Smooth muscle cell (in vitro differentiated cells): ENCODE measurements around the gene BRINP1. TPM values are rescaled to one million over a fixed set of nuclear protein-coding genes. Genes with fewer than 3 reads are reported as not detected.

ENCODE experiments used
- DNase-seq: peaks from one replicate; lab custom pipeline; 2025; ENCODE audit not compliant: unreplicated experiment; lab: John Stamatoyannopoulos, UW
- H2AFZ ChIP-seq: fragments of 200-600 bp; sonication (generic); 2 replicates; pipeline ENCODE4 v1.6.0; 2016; ENCODE audit warnings: antibody characterized with exemption, low read depth, mild to moderate bottlenecking
- H3F3A ChIP-seq: fragments of 200-600 bp; sonication (generic); 2 replicates; pipeline ENCODE4 v1.6.0; 2017; ENCODE audit warnings: antibody characterized with exemption, low read depth
- H3K27ac ChIP-seq: fragments of 200-600 bp; sonication (generic); 2 replicates; pipeline ENCODE4 v1.5.1; 2016; ENCODE audit warnings: low read depth, mild to moderate bottlenecking
- H3K27me3 ChIP-seq: fragments of 200-600 bp; sonication (generic); 2 replicates; pipeline ENCODE4 v1.6.1; 2016; ENCODE audit warnings: low read depth, mild to moderate bottlenecking
- H3K36me3 ChIP-seq: fragments of 200-600 bp; sonication (generic); 2 replicates; pipeline ENCODE4 v1.5.1; 2016; ENCODE audit warnings: low read depth
- H3K4me1 ChIP-seq: fragments of 200-600 bp; sonication (generic); 2 replicates; pipeline ENCODE4 v1.5.1; 2016; ENCODE audit warnings: low read depth
- H3K4me2 ChIP-seq: fragments of 200-600 bp; sonication (generic); 2 replicates; pipeline ENCODE4 v1.6.0; 2016; ENCODE audit warnings: mild to moderate bottlenecking
- H3K4me3 ChIP-seq: fragments of 200-600 bp; sonication (generic); 2 replicates; pipeline ENCODE4 v1.5.1; 2016; ENCODE audit warnings: mild to moderate bottlenecking
- H3K79me2 ChIP-seq: fragments of 200-600 bp; sonication (generic); 2 replicates; pipeline ENCODE4 v1.6.0; 2016; ENCODE audit warnings: low read depth, mild to moderate bottlenecking
- H3K9ac ChIP-seq: fragments of 200-600 bp; sonication (generic); 2 replicates; pipeline ENCODE4 v1.6.0; 2016; ENCODE audit warnings: low read depth
- H3K9me3 ChIP-seq: fragments of 200-600 bp; sonication (generic); replicated peaks from 2 replicates; pipeline ENCODE4 v1.5.1; 2016; ENCODE audit warnings: low read depth
- H4K20me1 ChIP-seq: fragments of 200-600 bp; sonication (generic); 2 replicates; pipeline ENCODE4 v1.6.0; 2016; ENCODE audit warnings: low read depth
- CTCF ChIP-seq: fragments of 200-600 bp; sonication (generic); IDR thresholded peaks from 2 replicates; pipeline ENCODE4 v1.5.1; 2017; ENCODE audit warnings: borderline replicate concordance, mild to moderate bottlenecking, antibody characterized with exemption; ENCODE audit not compliant: insufficient read depth, poor library complexity, severe bottlenecking
- WGBS: methylation state at CpG from one replicate; pipeline ENCODE4 v1.1.7; 2016; ENCODE audit warnings: low lambda C conversion rate; 5-methylcytosine and 5-hydroxymethylcytosine counted together
- polyA plus RNA-seq: library from polyadenylated mRNA; unstranded; fragments of >200 nt; fragmentation: Nextera tagmentation; extraction: Ambion mirVana; gene quantifications from 2 replicates; pipeline ENCODE4 v1.2.1, GENCODE V29; 2016
- total RNA-seq: library from RNA; depleted of rRNA; stranded (reverse); fragments of >200 nt; gene quantifications from 2 replicates; pipeline ENCODE4 v1.2.3, GENCODE V29; 2014

BRINP1 gene
- total and polyA plus RNA-seq, 2 experiments from 2014 or later, result 0.19 to 0.45 TPM

- Histone ChIP-seq H3K27ac (no peak overlapping the region), H3K9ac (no peak overlapping the region), H3K36me3 (no peaks in the 10 kb centered on the region), H4K20me1 (no peaks in the 10 kb centered on the region), H3K79me2 (no peaks in the 10 kb centered on the region), H2AFZ (no peak overlapping the region), H3K27me3 (no peaks in the 10 kb centered on the region), H3K4me3 (no peak overlapping the region), H3F3A (no peaks in the 10 kb centered on the region), H3K9me3 (no peaks in the 10 kb centered on the region), H3K4me1 (no peaks in the 10 kb centered on the region), H3K4me2 (no peak overlapping the region)
- TF ChIP-seq CTCF, result no peak
- no peak for DNase-seq
Measured at GRCh38 chr9:119391878-119392277, 22.6 kb upstream of the BRINP1 start.

- Histone ChIP-seq H3F3A (no peaks in the 10 kb centered on the region), H3K9ac (no peak overlapping the region), H4K20me1 (no peaks in the 10 kb centered on the region), H3K27ac (no peak overlapping the region), H3K4me3 (no peak overlapping the region), H3K27me3 (peaks cover 46% of the 10 kb centered on the region), H3K79me2 (no peaks in the 10 kb centered on the region), H3K4me1 (no peaks in the 10 kb centered on the region), H3K4me2 (no peak overlapping the region), H3K9me3 (no peaks in the 10 kb centered on the region), H3K36me3 (no peaks in the 10 kb centered on the region), H2AFZ (no peak overlapping the region)
- no peak for DNase-seq
- peak; percentile 53 for TF ChIP-seq CTCF
- 33% methylated on average over 3 of the region's 3 CpGs for WGBS
Measured at GRCh38 chr9:119375892-119376291, 6.7 kb upstream of the BRINP1 start.

- Histone ChIP-seq H4K20me1 (no peaks in the 10 kb centered on the region), H3K4me3 (no peak overlapping the region), H3K27ac (no peak overlapping the region), H3K36me3 (no peaks in the 10 kb centered on the region), H3K27me3 (peaks cover 65% of the 10 kb centered on the region), H3K79me2 (no peaks in the 10 kb centered on the region), H3F3A (no peaks in the 10 kb centered on the region), H3K4me2 (no peak overlapping the region), H3K9ac (no peak overlapping the region), H2AFZ (no peak overlapping the region), H3K9me3 (no peaks in the 10 kb centered on the region), H3K4me1 (peaks cover 12% of the 10 kb centered on the region)
- DNase-seq, result no peak
- TF ChIP-seq CTCF, result no peak
- 92% methylated on average over 2 of the region's 2 CpGs for WGBS
Measured at GRCh38 chr9:119372951-119373350, 3.7 kb upstream of the BRINP1 start.

- WGBS, result 10% methylated on average over 8 of the region's 8 CpGs
- no peaks in the 10 kb centered on the region for H3K79me2 ChIP-seq
- no peaks in the 10 kb centered on the region for H3K36me3 ChIP-seq
- no peaks in the 10 kb centered on the region for H4K20me1 ChIP-seq
- peak; percentile 16 for DNase-seq
- H3K4me3 ChIP-seq, result no peak overlapping the region
- H2AFZ ChIP-seq, result no peak overlapping the region
- H3K27ac ChIP-seq, result no peak overlapping the region
- peaks cover 65% of the 10 kb centered on the region for H3K27me3 ChIP-seq
- no peak for TF ChIP-seq CTCF
- H3K9ac ChIP-seq, result no peak overlapping the region
- peaks cover 12% of the 10 kb centered on the region for H3K4me1 ChIP-seq
- no peaks in the 10 kb centered on the region for H3K9me3 ChIP-seq
- H3K4me2 ChIP-seq, result no peak overlapping the region
- no peaks in the 10 kb centered on the region for H3F3A ChIP-seq
Measured at GRCh38 chr9:119370816-119371215, 1.6 kb upstream of the BRINP1 start.
